GM19397 (cell line): ENCODE results near the gene UFSP1.
"Not testable (repeated sequence)": the region's sequence is repeated elsewhere in the genome, so short reads cannot be mapped to it uniquely, and the experiment has no call there.

Experiments
- ATAC-seq: cut with Tn5 transposase; IDR thresholded peaks from one replicate; pipeline ENCODE4 v1.9.1; 2021; ENCODE audit warnings: mild to moderate bottlenecking, moderate library complexity; ENCODE audit not compliant: unreplicated experiment

UFSP1 gene

DNA sequence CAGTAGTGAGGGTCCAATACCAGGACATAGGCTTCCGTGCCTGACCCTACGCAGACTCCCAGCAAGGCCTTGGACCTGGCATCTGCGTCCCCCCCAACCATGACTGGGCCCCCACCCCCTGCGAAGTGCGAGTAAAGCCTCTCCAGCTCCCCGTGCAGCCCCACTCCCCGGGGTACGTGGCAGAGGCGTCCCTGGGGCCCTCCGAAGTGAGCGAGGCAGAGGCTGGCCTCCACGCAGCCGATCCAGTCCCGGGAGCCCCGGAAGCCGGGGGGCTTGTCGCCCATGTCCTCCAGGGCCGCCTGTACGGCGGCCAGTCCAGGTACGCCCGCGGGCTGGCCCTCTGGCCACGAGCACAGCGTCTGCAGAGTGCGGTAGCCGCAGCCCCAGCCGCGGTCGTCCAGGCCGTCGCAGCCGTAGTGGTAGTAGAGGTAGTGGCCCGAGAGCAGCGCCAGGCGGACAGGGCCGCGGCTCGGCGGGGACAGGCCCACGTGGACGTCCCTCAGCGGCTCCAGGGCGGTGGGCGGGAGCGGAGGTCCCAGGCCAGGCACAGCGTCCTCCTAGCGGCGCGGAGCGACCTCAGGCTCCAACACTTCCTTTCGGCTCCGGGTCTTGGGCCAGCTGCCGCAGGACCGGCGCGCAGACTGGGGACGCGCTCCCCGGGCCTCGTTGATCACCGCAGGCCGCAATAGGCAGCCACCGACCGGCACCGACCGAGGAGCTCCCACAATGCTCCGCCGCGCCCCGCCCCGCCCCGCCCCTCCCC lies at the start of gene UFSP1:
Gene UFSP1, minus strand, starts transcription at position 728 of the 763 bp plus-strand sequence. Its CDS starts 444 bp downstream, at position 284.
- ATAC-seq, result peak; percentile 36

DNA sequence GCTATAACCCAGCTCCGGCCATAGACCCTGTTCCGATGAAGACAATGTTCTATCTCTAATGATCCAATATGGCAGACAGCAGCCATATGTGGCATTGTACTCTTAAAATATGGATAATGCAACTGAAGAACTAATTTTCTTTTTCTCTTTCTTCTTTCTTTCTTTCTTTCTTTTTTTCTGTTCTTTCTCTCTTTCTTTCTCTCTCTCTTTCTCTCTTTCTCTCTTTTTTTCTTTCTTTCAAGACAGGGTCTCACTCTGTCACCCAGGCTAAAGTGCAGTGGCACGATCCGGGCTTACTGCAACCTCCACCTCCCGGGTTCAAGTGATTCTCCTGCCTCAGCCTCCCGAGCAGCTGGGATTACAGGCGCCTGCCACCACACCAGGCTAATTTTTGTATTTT lies 46.7 kb upstream of the UFSP1 start:
- ATAC-seq, result not testable (repeated sequence)

DNA sequence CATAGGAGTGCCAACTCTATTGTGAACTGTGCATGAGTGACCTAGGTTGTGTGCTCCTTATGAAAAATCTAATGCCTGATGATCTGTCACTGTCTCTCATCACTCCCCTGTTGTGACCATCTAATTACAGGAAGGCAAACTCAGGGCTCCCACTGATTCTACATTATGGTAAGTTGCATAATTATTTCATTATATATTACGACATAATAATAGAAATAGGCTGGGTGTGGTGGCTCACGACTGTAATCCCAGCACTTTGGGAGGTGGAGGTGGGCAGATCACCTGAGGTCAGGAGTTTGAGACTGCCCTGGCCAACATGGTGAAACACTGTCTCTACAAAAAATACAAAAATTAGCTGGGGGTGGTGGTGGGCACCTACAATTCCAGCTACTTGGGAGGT lies 45.9 kb upstream of the UFSP1 start:
- not testable (repeated sequence) for ATAC-seq

GRCh38 chr7:100933734-100934133 lies 44.2 kb upstream of the UFSP1 start:
- ATAC-seq, result no peak

GRCh38 chr7:100929808-100930174 lies 40.3 kb upstream of the UFSP1 start:
- no peak for ATAC-seq

GRCh38 chr7:100923616-100924015 lies 34.1 kb upstream of the UFSP1 start:
- ATAC-seq, result not testable (repeated sequence)

GRCh38 chr7:100921039-100921438 lies 31.5 kb upstream of the UFSP1 start:
- ATAC-seq, result no peak

DNA sequence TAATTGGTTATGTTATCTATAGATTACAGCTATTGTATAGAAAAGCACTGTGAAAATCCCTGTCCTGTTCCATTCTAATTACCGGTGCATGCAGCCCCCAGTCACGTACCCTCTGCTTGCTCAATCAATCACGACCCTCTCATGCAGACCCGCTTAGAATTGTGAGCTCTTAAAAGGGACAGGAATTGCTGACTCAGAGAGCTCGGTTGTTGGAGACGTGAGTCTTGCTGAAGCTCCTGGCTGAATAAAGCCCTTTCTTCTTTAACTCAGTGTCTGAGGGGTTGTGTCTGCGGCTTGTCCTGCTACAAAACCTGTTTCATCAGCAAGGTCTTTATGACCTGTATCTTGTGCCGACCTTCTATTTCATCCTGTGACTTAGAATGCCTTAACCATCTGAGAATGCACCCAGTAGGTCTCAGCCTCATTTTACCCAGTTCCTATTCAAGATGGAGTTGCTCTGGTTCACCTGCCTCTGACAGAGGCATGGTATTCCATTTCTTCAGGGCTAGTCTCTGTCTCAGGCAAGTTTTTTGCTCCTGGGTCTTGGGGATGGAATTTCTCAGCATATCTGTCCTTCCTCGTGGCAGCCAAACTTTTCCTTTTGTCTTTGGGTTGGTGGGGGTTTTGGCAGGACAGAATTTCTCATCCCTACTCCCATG lies 30.4 kb upstream of the UFSP1 start:
- not testable (repeated sequence) for ATAC-seq

GRCh38 chr7:100919335-100919734 lies 29.8 kb upstream of the UFSP1 start:
- ATAC-seq, result not testable (repeated sequence)

- no peak for ATAC-seq
Measured at GRCh38 chr7:100914879-100915447, 25.4 kb upstream of the UFSP1 start.

- ATAC-seq, result no peak
Measured at GRCh38 chr7:100914208-100914878, 24.8 kb upstream of the UFSP1 start.

- ATAC-seq, result no peak
Measured at GRCh38 chr7:100911484-100911883, 22.0 kb upstream of the UFSP1 start.

GRCh38 chr7:100910443-100910842 lies 20.9 kb upstream of the UFSP1 start:
- not testable (repeated sequence) for ATAC-seq

- ATAC-seq, result no peak
Measured at GRCh38 chr7:100908512-100908911, 19.0 kb upstream of the UFSP1 start.

DNA sequence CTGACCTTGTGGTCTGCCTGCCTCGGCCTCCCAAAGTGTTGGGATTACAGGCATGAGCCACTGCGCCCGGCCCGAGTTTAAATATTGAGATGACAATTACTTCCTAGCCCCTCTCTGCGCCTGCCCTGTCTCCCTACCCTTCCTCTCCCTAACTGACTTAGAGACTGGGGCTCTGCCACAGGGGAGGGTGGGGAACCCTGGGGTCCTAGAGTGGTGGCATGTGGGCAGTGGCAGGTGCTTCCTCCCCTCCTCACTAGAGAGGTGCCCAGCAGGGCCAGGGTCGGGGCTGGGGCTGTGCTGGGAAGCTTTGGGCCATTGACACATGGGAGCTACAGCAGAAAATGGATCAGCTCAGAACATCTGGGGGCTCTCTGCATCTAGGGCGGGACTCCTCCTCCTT lies 13.1 kb upstream of the UFSP1 start:
- ATAC-seq, result no peak

DNA sequence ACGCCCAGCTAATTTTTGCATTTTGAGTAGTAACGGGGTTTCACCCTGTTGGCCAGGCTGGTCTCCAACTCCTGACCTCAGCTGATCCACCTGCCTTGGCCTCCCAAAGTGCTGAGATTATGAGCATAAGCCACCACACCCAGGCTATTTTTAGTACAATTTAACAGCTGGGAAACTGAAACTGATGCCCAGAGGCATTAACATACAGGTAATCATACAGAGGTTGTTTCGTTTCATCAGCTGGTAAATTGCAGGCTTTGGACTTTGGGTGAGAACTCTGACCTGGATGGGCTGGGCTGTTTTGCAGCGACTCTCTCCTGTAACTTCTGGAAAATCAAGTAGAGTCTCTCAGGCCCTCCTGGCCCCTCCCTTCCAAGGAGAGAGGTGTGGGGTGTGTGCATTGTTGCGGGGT lies 12.4 kb upstream of the UFSP1 start:
- no peak for ATAC-seq

DNA sequence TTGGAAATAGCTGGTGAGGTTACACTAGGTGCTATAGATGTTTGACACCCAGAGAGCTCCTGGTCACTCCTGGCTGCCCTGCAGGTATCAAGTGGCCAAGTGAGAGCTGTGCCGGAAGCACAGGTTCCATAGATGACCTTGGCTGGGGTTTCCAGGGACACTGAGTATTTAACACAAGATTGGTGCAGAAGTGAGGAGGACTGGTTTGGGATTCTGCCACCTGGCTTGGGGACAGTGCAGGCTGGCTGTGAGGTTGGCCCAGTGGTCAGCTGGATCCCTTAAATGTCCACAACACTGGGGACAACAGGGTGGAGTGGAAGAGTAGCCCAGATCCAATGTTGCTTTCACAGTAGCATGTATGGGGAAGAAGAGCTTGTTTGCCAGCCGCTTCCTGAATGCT lies 11.5 kb upstream of the UFSP1 start:
- no peak for ATAC-seq

GRCh38 chr7:100899432-100899831 lies 9.9 kb upstream of the UFSP1 start:
- no peak for ATAC-seq

DNA sequence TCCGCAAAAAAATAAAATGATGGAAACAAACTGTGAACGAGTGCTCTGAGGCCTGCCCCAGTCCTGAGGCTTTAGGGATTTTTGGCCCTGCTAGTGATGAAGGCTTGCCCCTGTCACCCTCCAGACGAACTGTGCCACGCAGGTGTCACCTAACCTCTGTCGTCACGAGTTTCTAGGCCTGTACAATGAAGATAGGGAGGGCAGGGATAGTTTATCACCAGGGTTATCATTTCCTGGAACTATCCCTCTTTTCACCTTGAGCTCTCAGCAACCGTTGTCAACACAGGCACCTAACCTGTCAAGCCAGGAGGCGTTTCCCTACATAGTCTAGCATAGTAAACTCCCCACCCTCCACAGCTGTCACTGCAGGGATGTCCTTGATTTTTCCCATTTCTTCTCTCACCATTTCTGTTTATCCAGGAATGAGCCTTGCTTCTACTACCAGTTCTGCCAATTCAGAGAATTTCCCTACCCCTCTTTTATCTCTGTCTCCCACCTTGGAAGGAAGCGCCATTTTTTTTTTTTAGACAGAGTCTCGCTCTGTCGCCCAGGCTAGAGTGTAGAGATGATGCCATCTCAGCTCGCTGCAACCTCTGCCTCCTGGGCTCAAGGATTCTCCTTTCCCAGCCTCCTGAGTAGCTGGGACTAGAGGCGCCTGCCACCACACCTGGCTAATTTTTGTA lies 8.4 kb upstream of the UFSP1 start:
- no peak for ATAC-seq

- ATAC-seq, result no peak
Measured at GRCh38 chr7:100896732-100897608, 7.5 kb upstream of the UFSP1 start.
